Skeletal muscle tissue (tissue), 4 donors: ENCODE data around the gene NHLRC4. TPM values are rescaled to one million over a fixed set of nuclear protein-coding genes. Genes with fewer than 3 reads are reported as not detected.

Experiments used
- H3K27ac ChIP-seq: one replicate; pipeline ENCODE4 v1.7.0; 2013; ENCODE audit warnings: mild to moderate bottlenecking, low read depth, low read length, inconsistent platforms
- H3K27me3 ChIP-seq, 3 donors: one replicate each; pipeline ENCODE4 v1.7.0; 2013; ENCODE audit warnings: low read length in 3 of 3; ENCODE audit not compliant: control insufficient read depth in 3 of 3, insufficient read depth in 3 of 3
- H3K36me3 ChIP-seq, 3 donors: one replicate each; pipeline ENCODE4 v1.7.0; 2013; ENCODE audit warnings: low read length in 3 of 3; ENCODE audit not compliant: control insufficient read depth in 3 of 3, insufficient read depth in 3 of 3
- H3K4me1 ChIP-seq, 3 donors: one replicate each; pipeline ENCODE4 v1.7.0; 2013; ENCODE audit warnings: low read length in 3 of 3, mild to moderate bottlenecking in 3 of 3; ENCODE audit not compliant: control insufficient read depth in 3 of 3, insufficient read depth in 3 of 3
- H3K4me3 ChIP-seq, 3 donors: one replicate each; pipeline ENCODE4 v1.7.0; 2013; ENCODE audit warnings: low read length in 3 of 3
- H3K9ac ChIP-seq, 3 donors: one replicate each; pipeline ENCODE4 v1.7.0; 2013; ENCODE audit warnings: low read length in 3 of 3, mild to moderate bottlenecking in 3 of 3, moderate library complexity in 2 of 3, low read depth in 1 of 3
- H3K9me3 ChIP-seq, 3 donors: one replicate each; pipeline ENCODE4 v1.7.0; 2013; ENCODE audit warnings: low read length in 3 of 3; ENCODE audit not compliant: control insufficient read depth in 3 of 3
- total RNA-seq: library from RNA; depleted of rRNA; stranded (reverse); fragments of >200 nt; gene quantifications from one replicate; pipeline ENCODE4 v1.2.3, GENCODE V29; 2014
- donor health status: Osteomylitis.

Gene NHLRC4
- total RNA-seq = 1.6 TPM

GRCh38 chr16:566475-567372, at the start of gene NHLRC4:
Gene NHLRC4, plus strand, starts transcription at chr16:567005. Its CDS starts 1,043 bp downstream, at chr16:568048.
- peak within 1 kb of the TSS in 2 of 3 donors; percentile 20 to 50 for H3K9ac ChIP-seq
- H3K27ac ChIP-seq = no peak within 1 kb of the TSS

GRCh38 chr16:518858-519257, 47.9 kb upstream of the NHLRC4 start:
- Histone ChIP-seq H3K4me3 (no peak overlapping the region), H3K27ac (no peak overlapping the region), H3K9ac (peak overlapping the region in 1 of 3 donors; percentile 50), H3K4me1 (peaks cover 5 to 9% (median 6%) of the 10 kb centered on the region in 3 donors), H3K36me3 (peaks cover 37 to 45% (median 42%) of the 10 kb centered on the region in 3 donors), H3K9me3 (no peaks in the 10 kb centered on the region), H3K27me3 (no peaks in the 10 kb centered on the region)

More at GRCh38 chr16:566475-567372, at the start of gene NHLRC4:
- H3K9me3 ChIP-seq = no peaks in the 10 kb centered on the region
- H3K4me3 ChIP-seq = peak within 1 kb of the TSS in 2 of 3 donors; percentile 27 to 51
- H3K4me1 ChIP-seq = peaks cover 25 to 38% (median 35%) of the 10 kb centered on the region in 3 donors
- no peaks in the 10 kb centered on the region for H3K36me3 ChIP-seq
- peaks cover 11% of the 10 kb centered on the region in 3 donors for H3K27me3 ChIP-seq

- peaks cover 7 to 14% (median 10%) of the 10 kb centered on the region in 3 donors for H3K4me1 ChIP-seq
- peaks cover 37 to 44% (median 40%) of the 10 kb centered on the region in 3 donors for H3K36me3 ChIP-seq
- H3K27ac ChIP-seq = no peak overlapping the region
- H3K9ac ChIP-seq = no peak overlapping the region
- no peaks in the 10 kb centered on the region for H3K27me3 ChIP-seq
- H3K9me3 ChIP-seq = no peaks in the 10 kb centered on the region
- H3K4me3 ChIP-seq = no peak overlapping the region
Measured at GRCh38 chr16:519425-519824, 47.4 kb upstream of the NHLRC4 start.

- Histone ChIP-seq H3K36me3 (peaks cover 37 to 40% (median 40%) of the 10 kb centered on the region in 3 donors), H3K4me1 (peaks cover 8 to 19% (median 10%) of the 10 kb centered on the region in 3 donors), H3K4me3 (no peak overlapping the region), H3K27ac (no peak overlapping the region), H3K9me3 (no peaks in the 10 kb centered on the region), H3K27me3 (no peaks in the 10 kb centered on the region), H3K9ac (no peak overlapping the region)
Measured at GRCh38 chr16:519841-520687, 46.7 kb upstream of the NHLRC4 start.

- H3K27ac ChIP-seq = no peak overlapping the region
- peaks cover 14 to 26% (median 18%) of the 10 kb centered on the region in 3 donors for H3K4me1 ChIP-seq
- H3K4me3 ChIP-seq = no peak overlapping the region
- H3K36me3 ChIP-seq = peaks cover 30 to 34% (median 32%) of the 10 kb centered on the region in 3 donors
- no peaks in the 10 kb centered on the region for H3K27me3 ChIP-seq
- no peaks in the 10 kb centered on the region for H3K9me3 ChIP-seq
- H3K9ac ChIP-seq = no peak overlapping the region
Measured at GRCh38 chr16:520847-521246, 46.0 kb upstream of the NHLRC4 start.

GRCh38 chr16:521381-522210, 45.2 kb upstream of the NHLRC4 start:
- Histone ChIP-seq H3K4me3 (no peak overlapping the region), H3K36me3 (peaks cover 25 to 29% (median 27%) of the 10 kb centered on the region in 3 donors), H3K9ac (no peak overlapping the region), H3K9me3 (no peaks in the 10 kb centered on the region), H3K27me3 (no peaks in the 10 kb centered on the region), H3K27ac (no peak overlapping the region), H3K4me1 (peaks cover 21 to 34% (median 25%) of the 10 kb centered on the region in 3 donors)

GRCh38 chr16:522320-523096, 44.3 kb upstream of the NHLRC4 start:
- no peak overlapping the region for H3K27ac ChIP-seq
- no peaks in the 10 kb centered on the region for H3K27me3 ChIP-seq
- H3K36me3 ChIP-seq = peaks cover 25 to 26% (median 25%) of the 10 kb centered on the region in 3 donors
- no peak overlapping the region for H3K9ac ChIP-seq
- no peak overlapping the region for H3K4me3 ChIP-seq
- H3K4me1 ChIP-seq = peaks cover 23 to 39% (median 28%) of the 10 kb centered on the region in 3 donors
- H3K9me3 ChIP-seq = no peaks in the 10 kb centered on the region

- H3K36me3 ChIP-seq = peaks cover 25 to 26% (median 25%) of the 10 kb centered on the region in 3 donors
Measured at GRCh38 chr16:523097-523741, 43.6 kb upstream of the NHLRC4 start.

More at GRCh38 chr16:523097-523741, 43.6 kb upstream of the NHLRC4 start:
- Histone ChIP-seq H3K9ac (no peak overlapping the region), H3K27ac (no peak overlapping the region), H3K27me3 (no peaks in the 10 kb centered on the region), H3K9me3 (no peaks in the 10 kb centered on the region), H3K4me3 (no peak overlapping the region), H3K4me1 (peaks cover 23 to 40% (median 28%) of the 10 kb centered on the region in 3 donors)
